ENCODE measurements around the gene NDEL1.

GRCh38 chr17:8410883-8411238 is 24.8 kb upstream of the NDEL1 start:
- no peak for TF ChIP-seq ZNF138 (tag by site-specific recombination; IDR thresholded peaks at IDR 0.05; ENCODE audit: borderline replicate concordance)
- TF ChIP-seq TCF7L2 (IDR thresholded peaks at IDR 0.05; ENCODE audit: borderline replicate concordance, low read depth, low read length): no peak
- no peak for TF ChIP-seq ZNF341 (tag by site-specific recombination; IDR thresholded peaks at IDR 0.05; ENCODE audit: low read depth)
- TF ChIP-seq SP2 (tag by site-specific recombination; IDR thresholded peaks at IDR 0.05): no peak
- TF ChIP-seq ZEB2 (tag by site-specific recombination; IDR thresholded peaks at IDR 0.05): no peak
- TF ChIP-seq CTCF (tag by site-specific recombination; IDR thresholded peaks at IDR 0.05): no peak
- no peak for TF ChIP-seq ZNF274 (IDR thresholded peaks at IDR 0.05; ENCODE audit: low read length)
- TF ChIP-seq ZNF274 (tag by site-specific recombination; IDR thresholded peaks at IDR 0.05; ENCODE audit: borderline replicate concordance): no peak
- no peak for TF ChIP-seq ATF2 (tag by site-specific recombination; IDR thresholded peaks at IDR 0.05; ENCODE audit: low read depth)
- no peak for TF ChIP-seq ZNF169 (tag by site-specific recombination; IDR thresholded peaks at IDR 0.05)
- TF ChIP-seq YY1 (tag by site-specific recombination; IDR thresholded peaks at IDR 0.05): no peak
- TF ChIP-seq ZNF830 (tag by site-specific recombination; IDR thresholded peaks at IDR 0.05; ENCODE audit: low read depth): no peak

Measured in HEK293 (cell line).